CD4-positive, alpha-beta T cell treated with Interleukin-6 for 4 hours (primary cell): ENCODE measurements around the gene ARHGAP10.
"Not testable (repeated sequence)": the region's sequence is repeated elsewhere in the genome, so short reads cannot be mapped to it uniquely, and the experiment has no call there.

Experiments used
- DNase-seq: peaks from one replicate; pipeline ENCODE4 v3.0.0-alpha.2; 2020; ENCODE audit warnings: mixed read lengths

The ARHGAP10 gene

DNA sequence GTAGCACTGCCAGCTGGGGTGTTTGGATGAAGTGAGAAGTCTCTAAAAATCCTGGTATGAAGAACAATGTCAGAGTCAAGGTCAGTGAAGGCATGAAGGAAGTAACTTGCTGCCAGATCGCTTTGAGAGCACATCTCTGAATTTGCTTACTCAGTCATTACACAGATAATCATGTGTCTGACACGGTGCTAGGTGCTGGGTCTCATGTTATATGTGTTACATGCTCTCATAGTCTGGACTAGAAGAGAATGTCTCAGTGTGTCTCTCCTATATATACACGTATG, 337.9 kb downstream of the ARHGAP10 start:
- DNase-seq, result no peak

DNA sequence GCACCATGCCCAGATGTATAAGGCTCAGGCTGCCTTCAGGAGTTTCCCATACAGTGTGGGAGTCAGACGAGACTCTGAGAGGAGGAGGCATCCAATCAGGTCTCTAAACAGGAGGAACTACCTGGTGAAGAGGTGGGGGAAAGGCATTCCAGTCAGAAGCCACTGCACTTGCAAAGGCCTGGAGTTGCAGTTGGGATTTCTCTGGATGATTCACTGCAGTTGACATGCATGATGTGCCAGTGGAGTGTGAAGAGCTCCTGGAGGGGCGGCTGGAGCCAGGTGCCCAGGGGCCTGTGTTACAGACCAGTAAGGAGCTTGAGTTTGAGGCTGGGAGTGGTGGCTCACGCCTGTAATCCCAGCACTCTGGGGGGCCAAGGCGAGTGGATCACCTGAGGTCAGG, 339.1 kb downstream of the ARHGAP10 start:
- no peak for DNase-seq

GRCh38 chr4:148072789-148073188, 340.9 kb downstream of the ARHGAP10 start:
- DNase-seq, result no peak

GRCh38 chr4:148073349-148073748, 341.5 kb downstream of the ARHGAP10 start:
- no peak for DNase-seq

DNA sequence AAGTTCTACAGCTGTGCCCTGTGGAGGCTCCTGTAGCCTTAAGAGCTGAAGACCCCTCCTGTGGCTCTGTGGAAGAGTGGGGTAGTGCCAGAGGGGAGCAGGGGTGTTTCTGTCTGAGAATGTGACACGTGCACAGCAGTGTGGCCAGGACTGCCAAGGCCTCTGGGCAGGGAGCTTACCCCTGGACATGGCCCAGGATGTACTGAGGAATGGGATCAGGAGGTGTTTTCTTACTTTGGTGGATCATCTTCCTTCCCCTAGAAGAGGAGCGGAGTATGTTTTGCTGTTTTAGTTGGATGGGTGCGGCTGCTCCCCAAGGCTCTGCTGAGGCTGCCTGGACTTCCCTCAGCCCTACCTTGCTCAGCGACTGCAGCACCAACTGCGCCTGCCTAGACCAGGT, 342.6 kb downstream of the ARHGAP10 start:
- DNase-seq, result no peak

- no peak for DNase-seq
Measured at GRCh38 chr4:148075438-148075837, 343.6 kb downstream of the ARHGAP10 start.

- DNase-seq, result no peak
Measured at GRCh38 chr4:148076964-148077363, 345.1 kb downstream of the ARHGAP10 start.

GRCh38 chr4:148077581-148077980, 345.7 kb downstream of the ARHGAP10 start:
- no peak for DNase-seq

GRCh38 chr4:148078061-148078460, 346.2 kb downstream of the ARHGAP10 start:
- no peak for DNase-seq

DNA sequence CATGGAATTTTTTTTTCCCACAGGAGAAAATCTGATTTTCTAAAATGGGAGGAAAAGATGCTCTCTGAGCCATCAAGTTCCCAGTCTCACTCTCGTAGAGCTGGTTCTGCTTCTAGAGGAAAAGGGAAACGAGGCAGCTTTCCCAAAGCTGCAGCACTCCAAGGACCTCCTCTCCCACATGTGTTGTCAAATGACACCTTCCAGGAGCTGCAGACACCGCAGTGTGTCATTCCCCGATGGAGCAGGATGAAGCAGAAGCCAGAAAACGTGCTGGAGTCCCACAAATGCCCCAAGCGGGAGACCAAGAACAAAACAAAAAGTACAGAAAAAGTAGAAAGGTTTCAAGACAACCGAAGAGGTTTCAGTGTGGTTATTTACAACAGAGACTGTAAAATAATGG, 348.1 kb downstream of the ARHGAP10 start:
- no peak for DNase-seq

DNA sequence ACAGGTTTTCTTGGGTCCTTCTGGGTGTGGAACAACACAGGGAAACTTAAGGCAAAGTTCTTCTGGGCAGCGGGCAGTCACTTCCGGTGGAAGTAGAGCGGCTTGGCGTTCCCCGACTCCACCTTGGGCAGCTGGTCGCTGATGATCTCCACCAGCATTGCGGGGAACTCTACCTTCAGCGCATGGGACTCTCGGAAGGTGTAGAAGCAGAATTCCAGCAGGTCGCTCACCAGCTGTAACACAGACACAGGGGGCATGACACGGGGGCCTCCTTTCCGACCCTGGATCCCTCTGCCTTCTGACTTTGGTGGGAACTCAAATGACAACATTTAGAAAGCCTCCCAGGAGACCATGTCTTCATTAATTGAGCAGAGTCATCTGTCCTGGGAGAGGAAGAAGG, 349.4 kb downstream of the ARHGAP10 start:
- no peak for DNase-seq

DNA sequence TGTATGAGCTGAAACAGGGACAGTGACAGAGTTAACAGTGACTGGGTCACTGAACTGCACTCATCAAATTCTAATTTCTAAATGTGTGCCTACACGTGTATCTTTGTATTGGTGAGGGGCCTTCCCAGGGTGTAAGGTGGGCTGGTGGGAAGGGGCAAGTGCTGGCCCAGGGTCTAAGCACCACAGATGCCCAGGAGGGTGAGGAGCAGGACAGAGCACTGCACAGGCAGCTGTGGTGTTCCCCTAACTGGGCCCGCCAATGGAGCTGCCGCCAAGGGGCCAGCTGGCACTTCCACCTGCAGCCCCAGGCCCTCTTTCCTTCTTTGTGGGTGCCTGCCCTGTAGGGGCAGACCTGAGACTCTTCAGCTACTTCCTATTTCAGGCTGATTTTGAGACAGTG, 349.9 kb downstream of the ARHGAP10 start:
- DNase-seq, result no peak

DNA sequence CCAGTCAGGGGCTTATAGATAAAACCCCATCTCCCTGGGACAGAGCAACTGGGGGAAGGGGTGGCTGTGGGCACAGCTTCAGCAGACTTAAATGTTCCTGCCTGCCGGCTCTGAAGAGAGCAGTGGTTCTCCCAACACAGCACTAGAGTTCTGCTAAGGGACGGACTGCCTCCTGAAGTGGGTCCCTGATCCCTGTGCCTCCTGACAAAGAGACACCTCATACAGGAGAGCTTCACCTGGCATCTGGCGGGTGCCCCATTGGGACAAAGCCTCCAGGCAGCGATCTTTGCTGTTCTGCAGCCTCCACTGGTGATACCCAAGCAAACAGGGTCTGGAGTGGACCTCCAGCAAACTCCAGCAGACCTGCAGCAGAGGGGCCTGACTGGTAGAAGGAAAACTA, 351.2 kb downstream of the ARHGAP10 start:
- not testable (repeated sequence) for DNase-seq

DNA sequence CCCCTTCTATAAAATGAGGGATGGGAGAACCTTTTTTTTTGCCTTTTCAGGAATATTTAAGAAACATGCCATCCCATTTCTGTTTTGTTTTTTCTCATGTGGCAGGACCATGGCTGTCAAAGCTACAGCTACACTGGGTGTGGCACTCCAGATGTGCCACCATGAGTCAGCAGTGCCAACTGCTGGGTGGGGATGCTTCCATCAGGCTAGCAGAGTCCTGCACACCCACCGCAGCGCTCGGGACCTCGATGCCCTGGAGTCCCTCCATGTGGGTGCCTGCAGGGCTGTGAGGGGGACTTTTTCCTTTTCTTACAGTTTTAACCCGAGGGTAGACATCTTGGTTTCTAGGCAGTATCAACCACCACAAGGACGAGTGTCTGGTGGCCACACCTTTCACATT, 357.7 kb downstream of the ARHGAP10 start:
- DNase-seq, result no peak

DNA sequence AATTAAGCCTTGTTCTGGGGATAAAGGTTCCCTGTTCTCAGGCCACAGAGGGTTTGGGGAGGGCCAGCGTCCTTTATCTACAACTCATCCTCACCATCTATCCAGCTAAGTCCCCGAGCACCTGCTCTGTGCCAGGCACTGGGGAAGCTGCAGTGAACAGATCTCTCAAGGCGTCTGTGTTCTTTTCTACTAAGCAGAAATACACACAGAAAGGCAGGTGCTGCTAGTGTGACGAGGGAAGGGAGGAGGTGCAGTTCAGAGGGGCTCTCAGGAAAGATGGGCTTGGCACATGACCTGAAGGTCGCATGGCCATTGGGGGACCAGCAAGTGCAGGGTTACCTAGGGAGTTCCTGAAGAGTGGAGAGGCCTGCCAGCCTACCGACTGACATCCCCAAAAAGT, 358.1 kb downstream of the ARHGAP10 start:
- DNase-seq, result no peak

DNA sequence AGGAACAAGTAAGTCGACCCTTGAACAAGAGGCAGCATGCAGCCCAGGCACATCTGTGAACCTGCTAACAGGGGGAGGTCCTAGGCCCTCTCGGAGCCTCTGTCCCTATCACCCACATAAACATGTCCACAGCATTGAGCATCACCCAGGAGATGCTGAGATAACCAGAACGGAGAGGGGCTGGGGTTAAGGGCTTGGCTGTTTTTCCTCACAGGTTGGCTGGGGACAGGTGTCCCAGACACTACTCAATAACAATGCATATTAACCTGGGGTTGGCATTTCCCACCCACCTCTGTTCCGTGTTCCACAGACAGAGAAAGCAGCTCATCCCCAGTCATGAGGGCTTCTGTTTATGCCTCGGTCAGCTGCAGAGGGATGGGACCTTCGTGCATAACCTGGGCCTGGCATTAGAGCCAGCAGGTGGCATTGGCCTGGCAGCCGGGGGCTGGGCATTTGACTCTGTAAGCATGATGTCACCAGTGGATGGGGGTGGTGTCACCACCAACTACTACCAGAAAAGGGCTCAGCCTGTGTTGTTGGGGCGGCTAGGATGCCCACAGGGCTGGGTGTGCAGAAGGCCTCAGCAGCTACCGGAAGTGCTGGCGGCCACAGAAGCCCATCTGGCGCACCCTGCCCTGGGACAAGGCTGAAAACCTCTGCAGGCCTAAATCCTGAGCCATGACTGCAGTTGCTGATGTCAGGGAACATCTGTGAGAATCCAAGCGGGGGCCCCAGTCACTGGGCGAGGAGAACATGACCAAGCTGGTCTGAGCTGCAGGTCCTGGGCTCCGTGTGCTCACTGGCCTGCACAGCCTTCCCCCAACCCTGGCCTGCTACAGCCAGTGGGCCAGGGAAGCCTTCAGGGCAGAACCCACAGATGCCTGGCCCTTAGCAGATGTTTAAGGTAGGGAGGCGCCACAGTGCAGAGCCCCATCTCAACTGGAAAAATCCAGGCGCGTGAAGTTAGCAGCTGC, 358.9 kb downstream of the ARHGAP10 start:
- DNase-seq, result no peak

DNA sequence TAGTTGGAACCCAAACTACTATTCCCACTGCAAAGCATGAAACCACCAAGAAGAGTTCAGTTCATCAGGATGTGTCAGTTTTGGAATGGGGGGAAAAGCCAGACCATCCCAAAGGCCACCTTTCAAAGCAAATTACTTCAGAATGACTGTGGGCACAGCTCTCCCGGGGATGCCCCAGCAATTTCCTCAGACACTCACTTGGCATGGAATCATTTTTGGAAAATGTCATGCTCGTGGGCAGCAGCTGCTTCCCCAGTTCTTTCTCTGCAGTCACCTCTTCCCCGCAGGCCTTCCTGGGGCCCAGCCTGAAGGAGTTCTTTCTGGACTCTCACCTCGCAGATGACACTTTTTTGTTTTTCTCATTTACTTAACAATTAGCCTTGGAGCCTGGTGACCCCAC, 360.0 kb downstream of the ARHGAP10 start:
- no peak for DNase-seq

DNA sequence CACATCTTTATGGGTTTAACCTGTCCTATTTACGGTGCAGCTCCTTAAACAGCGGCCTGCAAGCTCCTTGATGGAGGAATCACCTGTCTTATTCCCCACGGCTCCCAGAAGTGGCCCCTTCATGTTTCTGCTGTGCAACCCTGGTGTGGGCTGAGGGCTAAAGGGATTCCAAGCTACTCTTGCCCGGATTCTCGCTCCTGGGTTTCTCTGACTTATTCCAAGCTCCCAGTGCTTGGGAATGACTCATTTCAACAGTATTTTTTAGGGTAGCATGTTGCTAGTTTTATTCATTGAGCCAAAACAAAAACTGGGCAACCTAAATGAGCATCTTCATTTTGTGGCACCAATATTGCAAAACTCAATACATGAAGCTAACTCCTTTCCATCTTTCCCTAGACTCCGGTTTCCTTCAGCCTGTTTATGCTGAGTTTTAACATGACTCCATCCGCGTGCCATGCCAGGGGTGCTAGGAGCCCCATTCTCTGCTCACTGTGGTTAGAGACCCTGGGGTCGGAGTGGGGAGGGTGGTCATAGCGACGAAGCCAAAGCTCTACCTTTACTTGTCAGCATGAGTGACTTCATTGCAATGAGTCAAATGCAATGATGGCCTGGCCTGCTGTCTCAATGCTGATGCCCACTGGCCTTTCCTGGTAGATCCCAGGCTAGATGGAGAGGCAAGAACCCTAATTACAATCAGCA, 360.6 kb downstream of the ARHGAP10 start:
- no peak for DNase-seq

- DNase-seq, result no peak
Measured at GRCh38 chr4:148093065-148093464, 361.2 kb downstream of the ARHGAP10 start.

DNA sequence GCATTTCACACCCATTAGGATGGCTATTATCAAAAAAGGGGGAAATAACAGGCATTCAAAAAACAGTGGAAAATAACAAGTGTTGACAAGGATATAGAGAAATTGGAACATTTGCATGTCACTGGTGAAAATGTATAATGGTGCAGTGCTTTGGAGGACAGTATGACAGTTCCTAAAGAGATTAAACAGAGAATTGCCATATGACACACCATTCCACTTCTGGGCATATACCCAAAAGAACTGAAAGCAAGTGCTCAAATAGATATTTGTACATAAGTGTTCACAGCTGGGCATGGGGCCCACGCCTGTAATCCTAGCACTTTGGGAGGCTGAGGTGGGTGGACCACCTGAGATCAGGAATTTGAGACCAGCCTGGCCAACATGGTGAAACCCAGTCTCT, 362.3 kb downstream of the ARHGAP10 start:
- no peak for DNase-seq

DNA sequence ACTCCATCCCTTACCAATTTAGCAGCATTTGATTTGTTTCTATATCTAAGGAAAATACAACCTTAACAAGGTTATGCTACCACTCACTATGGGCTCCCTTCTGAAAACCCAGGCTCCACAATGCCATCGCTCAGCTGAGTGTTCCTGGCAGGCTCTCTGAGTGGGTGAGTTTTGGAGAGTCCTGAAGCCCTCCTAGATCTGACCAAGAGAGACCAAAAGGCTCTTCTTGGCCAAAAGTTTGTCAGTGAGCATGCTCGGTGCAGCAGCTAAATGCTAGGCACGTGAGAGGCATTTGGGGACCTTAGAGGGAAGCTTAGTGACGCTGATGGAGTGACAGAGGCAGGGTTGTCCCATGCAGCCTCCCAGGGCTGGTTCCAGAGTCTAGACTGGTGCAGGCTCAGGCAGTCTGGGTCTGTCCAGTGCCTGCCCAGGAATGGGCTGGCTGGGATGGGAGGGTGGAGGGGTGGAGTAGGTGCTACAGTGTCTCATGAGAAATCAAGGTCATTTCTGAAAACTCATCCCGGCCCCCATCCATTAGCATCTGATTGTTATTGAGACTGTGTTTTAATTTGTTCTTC, 363.5 kb downstream of the ARHGAP10 start:
- DNase-seq, result no peak

DNA sequence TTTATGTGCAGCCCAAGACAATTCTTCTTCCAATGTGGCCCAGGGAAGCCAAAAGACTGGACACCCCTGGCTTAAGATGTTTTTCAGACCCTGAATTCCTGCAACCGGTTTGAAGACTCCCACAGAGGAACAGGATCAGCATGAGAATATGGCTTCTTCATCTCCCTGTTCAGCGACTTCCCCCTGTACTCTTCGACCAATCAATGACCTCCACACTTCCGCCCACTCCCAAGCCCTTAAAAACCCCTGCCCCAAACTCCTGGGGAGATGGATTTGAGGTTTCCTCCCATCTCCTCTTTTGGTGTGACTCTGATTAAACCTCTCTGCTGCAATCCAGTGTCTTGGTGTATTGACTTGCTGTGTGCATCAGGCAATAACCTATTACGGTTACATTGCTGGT, 365.9 kb downstream of the ARHGAP10 start:
- DNase-seq, result no peak

GRCh38 chr4:148101235-148101634, 369.3 kb downstream of the ARHGAP10 start:
- DNase-seq, result no peak

DNA sequence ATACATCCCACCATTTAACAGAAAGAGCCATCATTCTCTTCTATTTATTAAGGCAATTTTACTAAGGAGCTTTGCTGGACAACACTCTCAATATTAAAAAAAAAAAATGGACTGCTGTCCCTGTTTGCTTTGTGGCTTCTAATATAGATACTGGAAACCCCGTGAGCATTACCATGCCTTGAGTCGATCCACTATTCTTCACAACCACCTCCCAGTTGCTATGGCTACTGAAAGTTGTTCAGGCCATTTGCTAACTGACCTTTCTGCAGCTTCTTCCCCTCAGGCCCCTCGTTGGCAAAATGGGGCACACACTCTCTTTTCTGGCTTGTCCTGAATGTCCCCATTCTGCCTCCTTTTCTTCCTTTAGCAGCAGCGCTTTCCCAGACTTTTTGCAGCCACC, 369.9 kb downstream of the ARHGAP10 start:
- DNase-seq, result no peak
